ENCODE results near the gene GAREM1.

Gene GAREM1

GRCh38 chr18:32287873-32288272 lies 182.8 kb downstream of the GAREM1 start:
- Mint-ChIP-seq H3K27me3 (peaks cover 3% of the 10 kb centered on the region), H3K4me1 (ENCODE audit: low read depth) (no peaks in the 10 kb centered on the region), H3K36me3 (ENCODE audit: low read depth) (no peaks in the 10 kb centered on the region), H3K9me3 (no peaks in the 10 kb centered on the region), H3K27ac (no peak overlapping the region), H3K4me3 (no peak overlapping the region)
- intact Hi-C loops (cut with micrococcal nuclease): loop anchor here (5.0 kb wide), 2 partner anchors 126 to 184 kb away; partner anchors contain the start of gene GAREM1

- Mint-ChIP-seq H3K27ac (no peak overlapping the region), H3K36me3 (ENCODE audit: low read depth) (no peaks in the 10 kb centered on the region), H3K4me3 (no peak overlapping the region), H3K4me1 (ENCODE audit: low read depth) (no peaks in the 10 kb centered on the region), H3K9me3 (no peaks in the 10 kb centered on the region), H3K27me3 (peaks cover 3% of the 10 kb centered on the region)
- intact Hi-C loops (cut with micrococcal nuclease): loop anchor here (5.0 kb wide), 2 partner anchors 125 to 185 kb away; partner anchors contain the start of gene GAREM1
Measured at GRCh38 chr18:32287249-32287648, 183.4 kb downstream of the GAREM1 start.

- no peak overlapping the region for H3K4me3 Mint-ChIP-seq
- H3K36me3 Mint-ChIP-seq (ENCODE audit: low read depth): no peaks in the 10 kb centered on the region
- intact Hi-C loops (cut with micrococcal nuclease): loop anchor here (5.0 kb wide), 2 partner anchors 124 to 186 kb away; partner anchors contain the start of gene GAREM1
- H3K27ac Mint-ChIP-seq: no peak overlapping the region
- no peaks in the 10 kb centered on the region for H3K9me3 Mint-ChIP-seq
- peaks cover 3% of the 10 kb centered on the region for H3K27me3 Mint-ChIP-seq
- H3K4me1 Mint-ChIP-seq (ENCODE audit: low read depth): no peaks in the 10 kb centered on the region
Measured at GRCh38 chr18:32286749-32287148, 183.9 kb downstream of the GAREM1 start.

GRCh38 chr18:32284284-32284683 lies 186.4 kb downstream of the GAREM1 start:
- Mint-ChIP-seq H3K4me1 (ENCODE audit: low read depth) (no peaks in the 10 kb centered on the region), H3K4me3 (no peak overlapping the region), H3K36me3 (ENCODE audit: low read depth) (no peaks in the 10 kb centered on the region), H3K9me3 (no peaks in the 10 kb centered on the region), H3K27ac (no peak overlapping the region), H3K27me3 (peaks cover 3% of the 10 kb centered on the region)
- intact Hi-C loops (cut with micrococcal nuclease): no loop called here

GRCh38 chr18:32280911-32281310 lies 189.8 kb downstream of the GAREM1 start:
- no peaks in the 10 kb centered on the region for H3K4me1 Mint-ChIP-seq (ENCODE audit: low read depth)
- peaks cover 6% of the 10 kb centered on the region for H3K27me3 Mint-ChIP-seq
- intact Hi-C loops (cut with micrococcal nuclease): no loop called here
- no peak overlapping the region for H3K27ac Mint-ChIP-seq
- no peak overlapping the region for H3K4me3 Mint-ChIP-seq
- no peaks in the 10 kb centered on the region for H3K9me3 Mint-ChIP-seq
- H3K36me3 Mint-ChIP-seq (ENCODE audit: low read depth): no peaks in the 10 kb centered on the region

- intact Hi-C loops (cut with micrococcal nuclease): no loop called here
- Mint-ChIP-seq H3K36me3 (ENCODE audit: low read depth) (no peaks in the 10 kb centered on the region), H3K27me3 (peaks cover 5% of the 10 kb centered on the region), H3K27ac (no peak overlapping the region), H3K4me3 (no peak overlapping the region), H3K9me3 (no peaks in the 10 kb centered on the region), H3K4me1 (ENCODE audit: low read depth) (no peaks in the 10 kb centered on the region)
Measured at GRCh38 chr18:32280188-32280783, 190.4 kb downstream of the GAREM1 start.

GRCh38 chr18:32278177-32278799 lies 192.4 kb downstream of the GAREM1 start:
- no peak overlapping the region for H3K27ac Mint-ChIP-seq
- no peaks in the 10 kb centered on the region for H3K36me3 Mint-ChIP-seq (ENCODE audit: low read depth)
- H3K9me3 Mint-ChIP-seq: no peaks in the 10 kb centered on the region
- intact Hi-C loops (cut with micrococcal nuclease): no loop called here
- no peak overlapping the region for H3K4me3 Mint-ChIP-seq
- H3K4me1 Mint-ChIP-seq (ENCODE audit: low read depth): no peaks in the 10 kb centered on the region
- peaks cover 7% of the 10 kb centered on the region for H3K27me3 Mint-ChIP-seq

GRCh38 chr18:32277549-32277948 lies 193.1 kb downstream of the GAREM1 start:
- no peaks in the 10 kb centered on the region for H3K9me3 Mint-ChIP-seq
- no peak overlapping the region for H3K4me3 Mint-ChIP-seq
- H3K36me3 Mint-ChIP-seq (ENCODE audit: low read depth): no peaks in the 10 kb centered on the region
- H3K27me3 Mint-ChIP-seq: peaks cover 7% of the 10 kb centered on the region
- no peak overlapping the region for H3K27ac Mint-ChIP-seq
- H3K4me1 Mint-ChIP-seq (ENCODE audit: low read depth): no peaks in the 10 kb centered on the region
- intact Hi-C loops (cut with micrococcal nuclease): no loop called here

- H3K27ac Mint-ChIP-seq: no peak overlapping the region
- H3K36me3 Mint-ChIP-seq (ENCODE audit: low read depth): no peaks in the 10 kb centered on the region
- no peak overlapping the region for H3K4me3 Mint-ChIP-seq
Measured at GRCh38 chr18:32276906-32277305, 193.8 kb downstream of the GAREM1 start.

GRCh38 chr18:32276256-32276655 lies 194.4 kb downstream of the GAREM1 start:
- Mint-ChIP-seq H3K27me3 (peaks cover 7% of the 10 kb centered on the region), H3K36me3 (ENCODE audit: low read depth) (no peaks in the 10 kb centered on the region), H3K4me1 (ENCODE audit: low read depth) (no peaks in the 10 kb centered on the region), H3K27ac (no peak overlapping the region), H3K4me3 (no peak overlapping the region), H3K9me3 (no peaks in the 10 kb centered on the region)
- intact Hi-C loops (cut with micrococcal nuclease): no loop called here

More at GRCh38 chr18:32276906-32277305, 193.8 kb downstream of the GAREM1 start:
- Mint-ChIP-seq H3K4me1 (ENCODE audit: low read depth) (no peaks in the 10 kb centered on the region), H3K27me3 (peaks cover 7% of the 10 kb centered on the region), H3K9me3 (no peaks in the 10 kb centered on the region)
- intact Hi-C loops (cut with micrococcal nuclease): no loop called here

GRCh38 chr18:32275221-32275620 lies 195.5 kb downstream of the GAREM1 start:
- Mint-ChIP-seq H3K9me3 (no peaks in the 10 kb centered on the region), H3K27me3 (peaks cover 10% of the 10 kb centered on the region), H3K4me3 (no peak overlapping the region), H3K27ac (no peak overlapping the region), H3K36me3 (ENCODE audit: low read depth) (no peaks in the 10 kb centered on the region), H3K4me1 (ENCODE audit: low read depth) (no peaks in the 10 kb centered on the region)
- intact Hi-C loops (cut with micrococcal nuclease): no loop called here

- no peak overlapping the region for H3K4me3 Mint-ChIP-seq
- intact Hi-C loops (cut with micrococcal nuclease): loop anchor here (5.0 kb wide), 1 partner anchor 278 kb away; no protein-coding TSS in a partner anchor
- H3K9me3 Mint-ChIP-seq: no peaks in the 10 kb centered on the region
- peaks cover 12% of the 10 kb centered on the region for H3K27me3 Mint-ChIP-seq
- H3K27ac Mint-ChIP-seq: no peak overlapping the region
- no peaks in the 10 kb centered on the region for H3K36me3 Mint-ChIP-seq (ENCODE audit: low read depth)
- no peaks in the 10 kb centered on the region for H3K4me1 Mint-ChIP-seq (ENCODE audit: low read depth)
Measured at GRCh38 chr18:32274307-32274706, 196.4 kb downstream of the GAREM1 start.

- Mint-ChIP-seq H3K36me3 (ENCODE audit: low read depth) (no peaks in the 10 kb centered on the region), H3K9me3 (no peaks in the 10 kb centered on the region), H3K27ac (no peak overlapping the region)
Measured at GRCh38 chr18:32271672-32272208, 198.9 kb downstream of the GAREM1 start.

GRCh38 chr18:32270341-32270740 lies 200.3 kb downstream of the GAREM1 start:
- Mint-ChIP-seq H3K36me3 (ENCODE audit: low read depth) (no peaks in the 10 kb centered on the region), H3K4me3 (no peak overlapping the region), H3K9me3 (no peaks in the 10 kb centered on the region), H3K27me3 (peaks cover 8% of the 10 kb centered on the region), H3K27ac (no peak overlapping the region), H3K4me1 (ENCODE audit: low read depth) (no peaks in the 10 kb centered on the region)
- intact Hi-C loops (cut with micrococcal nuclease): loop anchor here (5.0 kb wide), 1 partner anchor 282 kb away; no protein-coding TSS in a partner anchor

More at GRCh38 chr18:32271672-32272208, 198.9 kb downstream of the GAREM1 start:
- intact Hi-C loops (cut with micrococcal nuclease): loop anchor here (5.0 kb wide), 1 partner anchor 281 kb away; no protein-coding TSS in a partner anchor
- Mint-ChIP-seq H3K4me3 (no peak overlapping the region), H3K27me3 (peaks cover 12% of the 10 kb centered on the region), H3K4me1 (ENCODE audit: low read depth) (no peaks in the 10 kb centered on the region)
